ENCODE results near the gene TRAPPC5. TPM values are rescaled to one million over a fixed set of nuclear protein-coding genes. Genes with fewer than 3 reads are reported as not detected.

The TRAPPC5 gene
- total and polyA plus RNA-seq, 2 experiments from 2014 or later, result 78.3 to 252 TPM

DNA sequence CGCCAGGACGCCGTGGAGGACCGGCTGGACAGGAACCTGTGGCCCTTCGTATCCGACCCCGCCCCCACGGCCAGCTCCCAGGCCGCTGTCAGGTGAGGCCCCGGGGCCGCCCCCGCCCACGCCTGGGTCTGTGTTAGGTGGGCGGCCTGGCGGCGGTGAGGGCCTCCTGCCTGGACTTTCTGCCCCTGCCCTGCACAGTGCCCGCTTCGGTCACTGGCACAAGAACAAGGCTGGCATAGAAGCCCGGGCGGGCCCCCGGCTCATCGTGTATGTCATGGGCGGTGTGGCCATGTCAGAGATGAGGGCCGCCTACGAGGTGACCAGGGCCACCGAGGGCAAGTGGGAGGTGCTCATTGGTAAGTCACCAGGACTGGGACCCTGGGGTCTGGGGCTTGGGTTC lies 33.5 kb upstream of the TRAPPC5 start:
- H3K4me1 Mint-ChIP-seq, result peaks cover 1% of the 10 kb centered on the region; the same call in 1 of the 3 replicates
- no peak for ATAC-seq
- H3K9me2 ChIP-seq (ENCODE audit: insufficient read depth), result no peaks in the 10 kb centered on the region
- H3K27ac Mint-ChIP-seq, result no peak overlapping the region
- TF ChIP-seq ZNF462 (CRISPR knock-in tag; IDR thresholded peaks at IDR 0.05) (no peak), REST (IDR thresholded peaks at IDR 0.05; ENCODE audit: unreplicated experiment) (no peak), ZNF331 (CRISPR knock-in tag; IDR thresholded peaks at IDR 0.05; ENCODE audit: low read depth) (no peak), CREB1 (CRISPR knock-in tag; IDR thresholded peaks at IDR 0.05; ENCODE audit: low read depth) (no peak), STAT1 (IDR thresholded peaks at IDR 0.05; ENCODE audit: unreplicated experiment) (no peak), ZNF114 (CRISPR knock-in tag; IDR thresholded peaks at IDR 0.05) (no peak), EZH2phosphoT487 (IDR thresholded peaks at IDR 0.05; ENCODE audit: unreplicated experiment) (no peak), POLR2AphosphoS5 (IDR thresholded peaks at IDR 0.05; ENCODE audit: low read depth) (no peak), JUNB (IDR thresholded peaks at IDR 0.05; ENCODE audit: unreplicated experiment) (no peak), EZH2 (IDR thresholded peaks at IDR 0.05; ENCODE audit: low read depth, unreplicated experiment) (no peak), NANOG (IDR thresholded peaks at IDR 0.05; ENCODE audit: borderline replicate concordance) (no peak)
- TF ChIP-seq, protein P1, sequence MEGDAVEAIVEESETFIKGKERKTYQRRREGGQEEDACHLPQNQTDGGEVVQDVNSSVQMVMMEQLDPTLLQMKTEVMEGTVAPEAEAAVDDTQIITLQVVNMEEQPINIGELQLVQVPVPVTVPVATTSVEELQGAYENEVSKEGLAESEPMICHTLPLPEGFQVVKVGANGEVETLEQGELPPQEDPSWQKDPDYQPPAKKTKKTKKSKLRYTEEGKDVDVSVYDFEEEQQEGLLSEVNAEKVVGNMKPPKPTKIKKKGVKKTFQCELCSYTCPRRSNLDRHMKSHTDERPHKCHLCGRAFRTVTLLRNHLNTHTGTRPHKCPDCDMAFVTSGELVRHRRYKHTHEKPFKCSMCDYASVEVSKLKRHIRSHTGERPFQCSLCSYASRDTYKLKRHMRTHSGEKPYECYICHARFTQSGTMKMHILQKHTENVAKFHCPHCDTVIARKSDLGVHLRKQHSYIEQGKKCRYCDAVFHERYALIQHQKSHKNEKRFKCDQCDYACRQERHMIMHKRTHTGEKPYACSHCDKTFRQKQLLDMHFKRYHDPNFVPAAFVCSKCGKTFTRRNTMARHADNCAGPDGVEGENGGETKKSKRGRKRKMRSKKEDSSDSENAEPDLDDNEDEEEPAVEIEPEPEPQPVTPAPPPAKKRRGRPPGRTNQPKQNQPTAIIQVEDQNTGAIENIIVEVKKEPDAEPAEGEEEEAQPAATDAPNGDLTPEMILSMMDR (conservative IDR thresholded peaks at IDR 0.05; ENCODE audit: low read depth in 2 of 2), result no peak
- TF ChIP-seq, protein P2, sequence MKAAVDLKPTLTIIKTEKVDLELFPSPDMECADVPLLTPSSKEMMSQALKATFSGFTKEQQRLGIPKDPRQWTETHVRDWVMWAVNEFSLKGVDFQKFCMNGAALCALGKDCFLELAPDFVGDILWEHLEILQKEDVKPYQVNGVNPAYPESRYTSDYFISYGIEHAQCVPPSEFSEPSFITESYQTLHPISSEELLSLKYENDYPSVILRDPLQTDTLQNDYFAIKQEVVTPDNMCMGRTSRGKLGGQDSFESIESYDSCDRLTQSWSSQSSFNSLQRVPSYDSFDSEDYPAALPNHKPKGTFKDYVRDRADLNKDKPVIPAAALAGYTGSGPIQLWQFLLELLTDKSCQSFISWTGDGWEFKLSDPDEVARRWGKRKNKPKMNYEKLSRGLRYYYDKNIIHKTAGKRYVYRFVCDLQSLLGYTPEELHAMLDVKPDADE (IDR thresholded peaks at IDR 0.05), result no peak
- H3K27me3 Mint-ChIP-seq (ENCODE audit: insufficient read depth, low read depth, poor library complexity), result peaks cover 20% of the 10 kb centered on the region
- no peaks in the 10 kb centered on the region for H3K9me3 Mint-ChIP-seq
- H3K79me2 ChIP-seq (replicated peaks; ENCODE audit: insufficient read depth), result no peaks in the 10 kb centered on the region
- no peaks in the 10 kb centered on the region for H3F3A ChIP-seq (replicated peaks; ENCODE audit: low read depth)
- peaks cover 3% of the 10 kb centered on the region; the same call in 1 of the 3 replicates for H3K36me3 Mint-ChIP-seq (ENCODE audit: low read depth)
- H3K36me3 ChIP-seq (ENCODE audit: insufficient read depth), result no peaks in the 10 kb centered on the region
- no peak for DNase-seq (ENCODE audit: low spot score)
- peaks cover 6% of the 10 kb centered on the region; the same call in 1 of the 2 replicates for H3K27me3 ChIP-seq (ENCODE audit: insufficient read depth)
- H3K27ac ChIP-seq (ENCODE audit: low read depth), result no peak overlapping the region
- no peak overlapping the region for H3K4me2 ChIP-seq
- no peak overlapping the region for H3K4me3 ChIP-seq
- no peak overlapping the region for H2AFZ ChIP-seq
- no peak overlapping the region for H3K4me3 Mint-ChIP-seq
- H4K20me1 ChIP-seq (replicated peaks; ENCODE audit: insufficient read depth), result no peaks in the 10 kb centered on the region; the same call in 1 of the 2 replicates
- no peaks in the 10 kb centered on the region for H3K4me1 ChIP-seq (ENCODE audit: insufficient read depth)
